Activated naive CD8-positive, alpha-beta T cell treated with anti-CD3 and anti-CD28 coated beads, Interleukin-2, amount 50 U/mL, for 24 hours (primary cell): ENCODE results near the gene BRIP1.

Experiments used
- ATAC-seq: fragments of 150-1000 bp; cut with Tn5 transposase; one replicate; pipeline ENCODE4 v1.10.0; 2021
- DNase-seq: peaks from one replicate; pipeline ENCODE4 v3.0.0; 2021
- H3K27ac Mint-ChIP-seq: one replicate; pipeline ENCODE4 v1.8.0; 2021; ENCODE audit warnings: mild to moderate bottlenecking, mixed read lengths
- H3K27me3 Mint-ChIP-seq: one replicate; pipeline ENCODE4 v1.8.0; 2021; ENCODE audit warnings: mixed read lengths
- H3K36me3 Mint-ChIP-seq: one replicate; pipeline ENCODE4 v1.8.0; 2021; ENCODE audit warnings: low read depth, mixed read lengths
- H3K4me1 Mint-ChIP-seq: one replicate; pipeline ENCODE4 v1.8.0; 2021; ENCODE audit warnings: mixed read lengths
- H3K4me3 Mint-ChIP-seq: one replicate; pipeline ENCODE4 v1.8.0; 2021; ENCODE audit warnings: mild to moderate bottlenecking, moderate library complexity, mixed read lengths
- H3K9me3 Mint-ChIP-seq: one replicate; pipeline ENCODE4 v1.8.0; 2021; ENCODE audit warnings: mixed read lengths

BRIP1 gene

GRCh38 chr17:61650749-61651148 lies 212.6 kb downstream of the BRIP1 start:
- Mint-ChIP-seq H3K4me1 (no peaks in the 10 kb centered on the region), H3K27ac (no peak overlapping the region), H3K27me3 (peaks cover 9% of the 10 kb centered on the region), H3K36me3 (peaks cover 4% of the 10 kb centered on the region), H3K9me3 (peaks cover 25% of the 10 kb centered on the region), H3K4me3 (no peak overlapping the region)
- no peak for DNase-seq
- no peak for ATAC-seq

GRCh38 chr17:61648587-61648986 lies 214.7 kb downstream of the BRIP1 start:
- H3K36me3 Mint-ChIP-seq, result peaks cover 4% of the 10 kb centered on the region
- DNase-seq, result no peak

GRCh38 chr17:61647047-61647446 lies 216.3 kb downstream of the BRIP1 start:
- no peak overlapping the region for H3K27ac Mint-ChIP-seq
- peaks cover 15% of the 10 kb centered on the region for H3K9me3 Mint-ChIP-seq
- ATAC-seq, result no peak
- peaks cover 4% of the 10 kb centered on the region for H3K36me3 Mint-ChIP-seq
- DNase-seq, result no peak
- no peaks in the 10 kb centered on the region for H3K4me1 Mint-ChIP-seq
- peaks cover 8% of the 10 kb centered on the region for H3K27me3 Mint-ChIP-seq
- H3K4me3 Mint-ChIP-seq, result no peak overlapping the region

More at GRCh38 chr17:61648587-61648986, 214.7 kb downstream of the BRIP1 start:
- no peak overlapping the region for H3K4me3 Mint-ChIP-seq
- no peaks in the 10 kb centered on the region for H3K4me1 Mint-ChIP-seq
- peaks cover 9% of the 10 kb centered on the region for H3K27me3 Mint-ChIP-seq
- ATAC-seq, result no peak
- peaks cover 25% of the 10 kb centered on the region for H3K9me3 Mint-ChIP-seq
- no peak overlapping the region for H3K27ac Mint-ChIP-seq

GRCh38 chr17:61646482-61646881 lies 216.8 kb downstream of the BRIP1 start:
- Mint-ChIP-seq H3K36me3 (peaks cover 4% of the 10 kb centered on the region), H3K4me1 (no peaks in the 10 kb centered on the region), H3K27me3 (peaks cover 8% of the 10 kb centered on the region), H3K4me3 (no peak overlapping the region), H3K27ac (no peak overlapping the region), H3K9me3 (peaks cover 9% of the 10 kb centered on the region)
- ATAC-seq (no peak), DNase-seq (no peak)

- no peak overlapping the region for H3K27ac Mint-ChIP-seq
- peaks cover 8% of the 10 kb centered on the region for H3K9me3 Mint-ChIP-seq
- peaks cover 4% of the 10 kb centered on the region for H3K36me3 Mint-ChIP-seq
- no peak overlapping the region for H3K4me3 Mint-ChIP-seq
- DNase-seq (no peak), ATAC-seq (no peak)
- H3K4me1 Mint-ChIP-seq, result no peaks in the 10 kb centered on the region
- H3K27me3 Mint-ChIP-seq, result peaks cover 9% of the 10 kb centered on the region
These were observed 217.4 kb downstream of the BRIP1 start for GRCh38 chr17:61645920-61646319.

GRCh38 chr17:61644800-61645774 lies 218.2 kb downstream of the BRIP1 start:
- Mint-ChIP-seq H3K4me1 (no peaks in the 10 kb centered on the region), H3K9me3 (peaks cover 4% of the 10 kb centered on the region), H3K36me3 (no peaks in the 10 kb centered on the region), H3K27ac (no peak overlapping the region), H3K4me3 (no peak overlapping the region), H3K27me3 (peaks cover 8% of the 10 kb centered on the region)
- DNase-seq (no peak), ATAC-seq (no peak)

GRCh38 chr17:61642768-61643167 lies 220.6 kb downstream of the BRIP1 start:
- Mint-ChIP-seq H3K27ac (no peak overlapping the region), H3K27me3 (peaks cover 11% of the 10 kb centered on the region), H3K4me3 (no peak overlapping the region), H3K9me3 (no peaks in the 10 kb centered on the region), H3K36me3 (no peaks in the 10 kb centered on the region), H3K4me1 (no peaks in the 10 kb centered on the region)
- no peak for DNase-seq
- no peak for ATAC-seq

GRCh38 chr17:61641715-61642114 lies 221.6 kb downstream of the BRIP1 start:
- DNase-seq (no peak), ATAC-seq (no peak)
- no peak overlapping the region for H3K4me3 Mint-ChIP-seq
- no peaks in the 10 kb centered on the region for H3K9me3 Mint-ChIP-seq
- H3K4me1 Mint-ChIP-seq, result no peaks in the 10 kb centered on the region
- H3K27ac Mint-ChIP-seq, result no peak overlapping the region
- H3K36me3 Mint-ChIP-seq, result no peaks in the 10 kb centered on the region
- peaks cover 15% of the 10 kb centered on the region for H3K27me3 Mint-ChIP-seq

- Mint-ChIP-seq H3K36me3 (no peaks in the 10 kb centered on the region), H3K9me3 (no peaks in the 10 kb centered on the region), H3K27me3 (peaks cover 19% of the 10 kb centered on the region), H3K4me1 (no peaks in the 10 kb centered on the region), H3K4me3 (no peak overlapping the region), H3K27ac (no peak overlapping the region)
- no peak for DNase-seq
- no peak for ATAC-seq
These were observed 222.2 kb downstream of the BRIP1 start for GRCh38 chr17:61641084-61641483.

GRCh38 chr17:61639818-61640217 lies 223.5 kb downstream of the BRIP1 start:
- Mint-ChIP-seq H3K36me3 (no peaks in the 10 kb centered on the region), H3K9me3 (no peaks in the 10 kb centered on the region), H3K4me1 (no peaks in the 10 kb centered on the region), H3K27me3 (peaks cover 30% of the 10 kb centered on the region), H3K27ac (no peak overlapping the region), H3K4me3 (no peak overlapping the region)
- ATAC-seq (no peak), DNase-seq (no peak)

GRCh38 chr17:61638087-61638486 lies 225.2 kb downstream of the BRIP1 start:
- Mint-ChIP-seq H3K27ac (no peak overlapping the region), H3K36me3 (no peaks in the 10 kb centered on the region), H3K4me1 (no peaks in the 10 kb centered on the region), H3K9me3 (no peaks in the 10 kb centered on the region), H3K27me3 (peaks cover 39% of the 10 kb centered on the region), H3K4me3 (no peak overlapping the region)
- DNase-seq (no peak), ATAC-seq (no peak)

GRCh38 chr17:61635913-61636432 lies 227.4 kb downstream of the BRIP1 start:
- ATAC-seq, result no peak
- no peaks in the 10 kb centered on the region for H3K4me1 Mint-ChIP-seq
- no peaks in the 10 kb centered on the region for H3K36me3 Mint-ChIP-seq
- no peak overlapping the region for H3K27ac Mint-ChIP-seq
- DNase-seq, result peak; percentile 47
- H3K27me3 Mint-ChIP-seq, result peaks cover 51% of the 10 kb centered on the region
- H3K4me3 Mint-ChIP-seq, result no peak overlapping the region
- no peaks in the 10 kb centered on the region for H3K9me3 Mint-ChIP-seq

GRCh38 chr17:61634942-61635538 lies 228.3 kb downstream of the BRIP1 start:
- Mint-ChIP-seq H3K4me1 (no peaks in the 10 kb centered on the region), H3K27me3 (peaks cover 51% of the 10 kb centered on the region), H3K4me3 (no peak overlapping the region), H3K27ac (no peak overlapping the region), H3K9me3 (no peaks in the 10 kb centered on the region), H3K36me3 (no peaks in the 10 kb centered on the region)
- ATAC-seq (no peak), DNase-seq (no peak)

GRCh38 chr17:61634011-61634539 lies 229.3 kb downstream of the BRIP1 start:
- no peak overlapping the region for H3K27ac Mint-ChIP-seq
- H3K4me1 Mint-ChIP-seq, result no peaks in the 10 kb centered on the region
- ATAC-seq, result no peak
- H3K36me3 Mint-ChIP-seq, result no peaks in the 10 kb centered on the region
- H3K27me3 Mint-ChIP-seq, result peaks cover 51% of the 10 kb centered on the region
- no peak for DNase-seq
- no peak overlapping the region for H3K4me3 Mint-ChIP-seq
- no peaks in the 10 kb centered on the region for H3K9me3 Mint-ChIP-seq

- Mint-ChIP-seq H3K27me3 (peaks cover 48% of the 10 kb centered on the region), H3K27ac (no peak overlapping the region), H3K4me1 (no peaks in the 10 kb centered on the region), H3K9me3 (no peaks in the 10 kb centered on the region), H3K4me3 (no peak overlapping the region), H3K36me3 (no peaks in the 10 kb centered on the region)
- no peak for DNase-seq
- ATAC-seq, result no peak
These were observed 230.5 kb downstream of the BRIP1 start for GRCh38 chr17:61632826-61633225.
